Stimulated activated naive CD8-positive, alpha-beta T cell treated with anti-CD3 and anti-CD28 coated beads, Interleukin-15, Interleukin-2, amounts not matched to agents 100 ng/mL and 50 ng/mL, for 24 hours (primary cell): ENCODE data around the gene KCNG2.
"Not testable (repeated sequence)": the region's sequence is repeated elsewhere in the genome, so short reads cannot be mapped to it uniquely, and the experiment has no call there.

Experiments used
- H3K27ac Mint-ChIP-seq: one replicate; pipeline ENCODE4 v1.8.0; 2021; ENCODE audit warnings: mild to moderate bottlenecking, mixed read lengths
- H3K27me3 Mint-ChIP-seq: one replicate; pipeline ENCODE4 v1.8.0; 2021; ENCODE audit warnings: mixed read lengths
- H3K36me3 Mint-ChIP-seq: one replicate; pipeline ENCODE4 v1.8.0; 2021; ENCODE audit warnings: low read depth, mixed read lengths
- H3K4me1 Mint-ChIP-seq: one replicate; pipeline ENCODE4 v1.8.0; 2021; ENCODE audit warnings: low read depth, mixed read lengths
- H3K4me3 Mint-ChIP-seq: one replicate; pipeline ENCODE4 v1.8.0; 2021; ENCODE audit warnings: mild to moderate bottlenecking, mixed read lengths
- H3K9me3 Mint-ChIP-seq: one replicate; pipeline ENCODE4 v1.8.0; 2021; ENCODE audit warnings: mixed read lengths

Gene KCNG2

GRCh38 chr18:79797518-79798345, at the start of gene KCNG2:
Gene KCNG2, plus strand, starts transcription at chr18:79797938. Its CDS starts 65,730 bp downstream, at chr18:79863668.
- Mint-ChIP-seq H3K27ac (no peak within 1 kb of the TSS), H3K4me3 (peak within 1 kb of the TSS; percentile 61), H3K27me3 (peaks cover 56% of the 10 kb centered on the region), H3K36me3 (no peaks in the 10 kb centered on the region), H3K9me3 (no peaks in the 10 kb centered on the region), H3K4me1 (peaks cover 22% of the 10 kb centered on the region)

- H3K4me3 Mint-ChIP-seq: no peak overlapping the region
- H3K9me3 Mint-ChIP-seq: peaks cover 8% of the 10 kb centered on the region
- no peaks in the 10 kb centered on the region for H3K4me1 Mint-ChIP-seq
- H3K27ac Mint-ChIP-seq: no peak overlapping the region
- no peaks in the 10 kb centered on the region for H3K27me3 Mint-ChIP-seq
- peaks cover 55% of the 10 kb centered on the region for H3K36me3 Mint-ChIP-seq
Measured at GRCh38 chr18:79748321-79749180, 49.2 kb upstream of the KCNG2 start.

GRCh38 chr18:79749251-79750191, 48.2 kb upstream of the KCNG2 start:
- no peak overlapping the region for H3K27ac Mint-ChIP-seq
- H3K4me3 Mint-ChIP-seq: no peak overlapping the region
- no peaks in the 10 kb centered on the region for H3K27me3 Mint-ChIP-seq

GRCh38 chr18:79750980-79751571, 46.7 kb upstream of the KCNG2 start:
- Mint-ChIP-seq H3K27ac (no peak overlapping the region), H3K4me3 (no peak overlapping the region), H3K4me1 (no peaks in the 10 kb centered on the region), H3K36me3 (peaks cover 66% of the 10 kb centered on the region), H3K27me3 (no peaks in the 10 kb centered on the region), H3K9me3 (peaks cover 4% of the 10 kb centered on the region)

More at GRCh38 chr18:79749251-79750191, 48.2 kb upstream of the KCNG2 start:
- H3K36me3 Mint-ChIP-seq: peaks cover 55% of the 10 kb centered on the region
- H3K9me3 Mint-ChIP-seq: peaks cover 2% of the 10 kb centered on the region
- no peaks in the 10 kb centered on the region for H3K4me1 Mint-ChIP-seq

- not testable (repeated sequence) for H3K4me1 Mint-ChIP-seq, H3K9me3 Mint-ChIP-seq, H3K27me3 Mint-ChIP-seq, H3K4me3 Mint-ChIP-seq, H3K27ac Mint-ChIP-seq
- peaks cover 66% of the 10 kb centered on the region for H3K36me3 Mint-ChIP-seq
Measured at GRCh38 chr18:79751918-79752578, 45.7 kb upstream of the KCNG2 start.

- H3K9me3 Mint-ChIP-seq, H3K4me3 Mint-ChIP-seq, H3K4me1 Mint-ChIP-seq, H3K27me3 Mint-ChIP-seq, H3K27ac Mint-ChIP-seq: not testable (repeated sequence)
- peaks cover 66% of the 10 kb centered on the region for H3K36me3 Mint-ChIP-seq
Measured at GRCh38 chr18:79752946-79753345, 44.8 kb upstream of the KCNG2 start.

GRCh38 chr18:79753391-79753851, 44.3 kb upstream of the KCNG2 start:
- Mint-ChIP-seq H3K36me3 (peaks cover 69% of the 10 kb centered on the region), H3K4me3 (no peak overlapping the region), H3K27ac (no peak overlapping the region), H3K9me3 (peaks cover 10% of the 10 kb centered on the region), H3K4me1 (no peaks in the 10 kb centered on the region), H3K27me3 (no peaks in the 10 kb centered on the region)

GRCh38 chr18:79754022-79754761, 43.5 kb upstream of the KCNG2 start:
- H3K27ac Mint-ChIP-seq: no peak overlapping the region
- H3K27me3 Mint-ChIP-seq: no peaks in the 10 kb centered on the region
- no peaks in the 10 kb centered on the region for H3K4me1 Mint-ChIP-seq
- no peak overlapping the region for H3K4me3 Mint-ChIP-seq
- H3K9me3 Mint-ChIP-seq: peaks cover 10% of the 10 kb centered on the region
- H3K36me3 Mint-ChIP-seq: peaks cover 70% of the 10 kb centered on the region

GRCh38 chr18:79754831-79755351, 42.8 kb upstream of the KCNG2 start:
- Mint-ChIP-seq H3K4me3 (no peak overlapping the region), H3K36me3 (peaks cover 68% of the 10 kb centered on the region), H3K27ac (no peak overlapping the region), H3K27me3 (no peaks in the 10 kb centered on the region), H3K9me3 (peaks cover 10% of the 10 kb centered on the region), H3K4me1 (no peaks in the 10 kb centered on the region)

- Mint-ChIP-seq H3K27ac (no peak overlapping the region), H3K9me3 (peaks cover 11% of the 10 kb centered on the region), H3K4me3 (no peak overlapping the region), H3K36me3 (peaks cover 71% of the 10 kb centered on the region), H3K4me1 (no peaks in the 10 kb centered on the region), H3K27me3 (no peaks in the 10 kb centered on the region)
Measured at GRCh38 chr18:79755496-79756142, 42.1 kb upstream of the KCNG2 start.

GRCh38 chr18:79756143-79756500, 41.6 kb upstream of the KCNG2 start:
- peaks cover 71% of the 10 kb centered on the region for H3K36me3 Mint-ChIP-seq
- no peak overlapping the region for H3K27ac Mint-ChIP-seq
- no peak overlapping the region for H3K4me3 Mint-ChIP-seq
- no peaks in the 10 kb centered on the region for H3K4me1 Mint-ChIP-seq
- H3K27me3 Mint-ChIP-seq: no peaks in the 10 kb centered on the region
- H3K9me3 Mint-ChIP-seq: peaks cover 15% of the 10 kb centered on the region

GRCh38 chr18:79756826-79757225, 40.9 kb upstream of the KCNG2 start:
- H3K9me3 Mint-ChIP-seq: peaks cover 15% of the 10 kb centered on the region
- no peaks in the 10 kb centered on the region for H3K4me1 Mint-ChIP-seq
- H3K27me3 Mint-ChIP-seq: no peaks in the 10 kb centered on the region
- H3K4me3 Mint-ChIP-seq: no peak overlapping the region
- H3K27ac Mint-ChIP-seq: no peak overlapping the region
- H3K36me3 Mint-ChIP-seq: peaks cover 66% of the 10 kb centered on the region

- H3K4me1 Mint-ChIP-seq: no peaks in the 10 kb centered on the region
- peaks cover 41% of the 10 kb centered on the region for H3K36me3 Mint-ChIP-seq
- H3K27me3 Mint-ChIP-seq: no peaks in the 10 kb centered on the region
- peaks cover 12% of the 10 kb centered on the region for H3K9me3 Mint-ChIP-seq
- no peak overlapping the region for H3K27ac Mint-ChIP-seq
- no peak overlapping the region for H3K4me3 Mint-ChIP-seq
Measured at GRCh38 chr18:79760348-79760747, 37.4 kb upstream of the KCNG2 start.
